Endometrial microvascular endothelial cells (primary cell): ENCODE data around the gene AP2A2. TPM values are rescaled to one million over a fixed set of nuclear protein-coding genes. Genes with fewer than 3 reads are reported as not detected.
"Not testable (repeated sequence)": the region's sequence is repeated elsewhere in the genome, so short reads cannot be mapped to it uniquely, and the experiment has no call there.

Experiments
- in situ Hi-C: cut with HindIII; loops from 2 replicates; pipeline ENCODE4 v1.10.0; 2017; ENCODE audit warnings: low sequenced_read_pairs, low pct_unique_long_range_greater_than_20kb; ENCODE audit errors: inconsistent ontology term
- total RNA-seq: library from RNA; depleted of rRNA; stranded (reverse); fragments of >200 nt; gene quantifications from one replicate; pipeline ENCODE4 v1.2.3, GENCODE V29; 2015; ENCODE audit errors: inconsistent ontology term

Gene AP2A2
- total RNA-seq, 1 donor from 2014 or later: 66.6 TPM

DNA sequence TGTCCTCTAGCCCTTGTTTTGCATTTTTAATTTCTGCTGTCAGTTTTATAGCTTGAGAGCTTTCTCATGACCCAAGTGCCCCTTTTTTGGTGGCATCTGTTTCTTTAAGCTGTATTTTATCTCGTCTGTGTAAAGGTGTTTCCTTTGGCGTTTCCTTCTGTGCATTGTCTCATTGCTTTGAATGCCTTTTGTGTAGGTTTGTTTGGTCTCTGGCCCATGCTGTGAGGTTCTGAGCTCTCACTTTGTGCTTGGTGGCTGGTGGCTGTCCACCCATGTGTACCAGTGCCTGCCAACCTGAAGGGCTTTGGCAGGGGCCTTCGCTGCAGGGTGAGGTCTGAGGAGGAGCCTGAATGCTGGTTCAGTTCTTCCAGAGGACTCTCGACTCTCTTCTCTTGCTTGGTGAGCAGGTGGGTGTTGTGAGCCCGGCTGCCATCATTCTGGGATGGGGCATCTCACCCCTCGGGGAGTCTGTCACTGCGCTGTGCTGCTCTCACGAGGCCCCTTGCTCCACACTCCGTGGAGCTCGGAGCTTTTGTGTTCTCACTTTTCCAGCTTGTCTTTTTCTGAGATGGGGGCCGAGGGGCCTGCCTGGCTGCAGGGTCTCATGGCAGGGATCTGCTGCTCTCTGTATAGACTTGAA, 14.9 kb downstream of the AP2A2 start:
- in situ Hi-C loops: no loop called here

DNA sequence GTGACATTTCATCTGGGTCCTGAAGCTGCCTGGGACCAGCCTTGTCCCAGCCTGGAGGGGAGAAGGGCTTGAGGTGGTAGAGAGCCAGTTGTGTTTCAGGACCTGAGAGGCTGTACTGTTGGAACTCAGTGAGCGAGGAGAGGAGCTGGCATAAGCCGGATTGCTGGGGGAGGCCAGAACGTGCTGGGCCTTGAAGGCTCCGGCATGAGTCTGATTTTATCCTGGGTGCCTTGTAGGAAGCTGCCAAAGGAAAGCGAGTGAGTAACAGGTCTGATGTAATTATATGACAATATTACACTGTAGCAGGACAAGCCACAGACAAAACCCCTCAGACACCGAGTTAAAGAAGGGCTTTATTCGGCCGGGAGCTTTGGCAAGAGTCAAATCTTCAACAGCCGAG, 17.2 kb downstream of the AP2A2 start:
- in situ Hi-C loops: no loop called here

DNA sequence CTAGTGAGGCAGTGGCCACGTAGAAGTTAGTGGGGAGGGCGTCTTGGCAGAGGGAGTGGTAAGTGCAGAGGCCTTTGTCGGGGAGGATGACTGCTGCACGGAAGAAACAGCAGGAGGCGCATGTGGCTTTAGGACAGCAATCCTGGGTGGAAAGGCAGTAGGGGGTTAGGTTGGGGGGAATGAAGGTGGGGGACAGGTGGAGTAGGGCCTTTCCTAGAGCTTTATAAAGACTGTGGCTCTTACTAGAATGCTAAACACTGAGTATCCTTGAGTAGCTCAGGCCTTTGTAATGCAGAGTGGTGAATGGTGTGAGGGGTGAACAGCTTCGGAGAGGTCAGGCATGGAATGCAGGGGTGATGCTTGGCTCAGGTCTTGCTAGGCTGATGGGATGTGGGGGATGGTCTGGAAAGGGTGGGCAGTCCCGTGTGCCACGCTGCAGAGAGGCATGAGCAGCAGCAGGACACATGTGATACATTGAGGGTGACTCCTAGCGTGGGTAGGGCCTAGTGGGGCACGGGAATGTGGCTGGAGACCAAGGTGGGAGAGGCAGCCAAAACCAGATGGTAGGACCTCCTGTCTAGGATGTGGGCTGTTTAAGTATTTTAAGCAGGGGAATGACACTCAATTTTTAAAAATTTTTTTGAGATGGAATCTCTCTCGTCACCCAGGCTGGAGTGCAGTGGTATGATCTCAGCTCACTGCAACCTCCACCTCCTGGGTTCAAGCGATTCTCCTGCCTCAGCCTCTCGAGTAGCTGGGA, 19.2 kb downstream of the AP2A2 start:
- in situ Hi-C loops: no loop called here

DNA sequence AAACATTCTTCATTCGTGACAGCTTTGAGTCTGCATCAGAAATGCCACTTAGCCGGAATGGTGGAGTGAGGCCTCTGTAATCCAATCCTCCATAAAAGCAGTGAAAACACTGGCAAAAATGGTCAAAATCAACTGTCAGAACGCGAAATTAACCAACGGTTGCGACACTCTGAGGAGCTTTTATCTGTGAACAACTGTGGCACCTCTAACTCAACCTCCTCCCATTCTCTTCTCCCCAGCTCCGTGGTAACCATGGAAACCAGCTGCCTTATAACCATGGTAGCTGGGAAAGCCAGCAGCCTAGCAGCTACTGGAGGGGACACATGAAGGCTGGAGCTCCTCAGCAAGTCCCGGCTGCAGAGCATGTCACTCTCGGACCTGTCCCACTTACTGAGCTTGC, 20.3 kb downstream of the AP2A2 start:
- in situ Hi-C loops: no loop called here

DNA sequence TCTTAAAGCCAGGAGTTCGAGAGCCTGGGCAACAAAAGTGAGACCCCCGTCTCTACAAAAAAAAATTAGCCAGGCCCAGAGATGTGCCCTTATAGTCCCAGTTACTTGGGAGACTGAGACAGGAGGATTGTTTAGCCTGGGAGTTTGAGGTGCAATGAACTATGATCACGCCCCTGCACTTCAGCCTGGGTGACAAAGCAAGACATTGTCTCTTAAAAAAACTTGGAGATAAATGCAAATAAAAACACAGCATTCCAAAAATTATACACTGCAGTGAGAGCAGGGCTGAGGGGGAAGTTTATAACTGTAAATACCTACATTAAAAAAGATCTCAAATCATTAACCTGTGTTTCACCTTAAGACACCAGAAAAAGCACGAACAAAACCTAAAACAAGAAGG, 22.1 kb downstream of the AP2A2 start:
- in situ Hi-C loops: no loop called here

DNA sequence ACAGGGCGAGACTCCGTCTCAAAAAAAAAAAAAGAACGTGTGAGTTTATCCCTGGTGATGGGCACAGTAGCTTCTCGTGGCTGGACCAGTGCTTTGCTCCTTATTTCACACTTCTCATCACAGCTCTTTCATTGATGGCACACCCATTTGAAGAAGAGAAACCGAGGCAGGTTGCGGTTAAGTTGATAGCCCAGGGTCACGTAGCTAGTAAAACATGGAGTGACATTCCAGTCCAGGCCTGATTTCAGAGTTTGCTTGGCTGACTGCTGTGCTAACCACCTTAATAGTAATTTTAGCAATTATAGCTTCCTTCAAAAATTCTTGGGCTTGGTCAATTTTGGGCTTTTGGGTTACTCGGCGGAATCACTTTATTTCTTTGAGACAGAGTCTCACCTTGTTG, 25.8 kb downstream of the AP2A2 start:
- in situ Hi-C loops: no loop called here

DNA sequence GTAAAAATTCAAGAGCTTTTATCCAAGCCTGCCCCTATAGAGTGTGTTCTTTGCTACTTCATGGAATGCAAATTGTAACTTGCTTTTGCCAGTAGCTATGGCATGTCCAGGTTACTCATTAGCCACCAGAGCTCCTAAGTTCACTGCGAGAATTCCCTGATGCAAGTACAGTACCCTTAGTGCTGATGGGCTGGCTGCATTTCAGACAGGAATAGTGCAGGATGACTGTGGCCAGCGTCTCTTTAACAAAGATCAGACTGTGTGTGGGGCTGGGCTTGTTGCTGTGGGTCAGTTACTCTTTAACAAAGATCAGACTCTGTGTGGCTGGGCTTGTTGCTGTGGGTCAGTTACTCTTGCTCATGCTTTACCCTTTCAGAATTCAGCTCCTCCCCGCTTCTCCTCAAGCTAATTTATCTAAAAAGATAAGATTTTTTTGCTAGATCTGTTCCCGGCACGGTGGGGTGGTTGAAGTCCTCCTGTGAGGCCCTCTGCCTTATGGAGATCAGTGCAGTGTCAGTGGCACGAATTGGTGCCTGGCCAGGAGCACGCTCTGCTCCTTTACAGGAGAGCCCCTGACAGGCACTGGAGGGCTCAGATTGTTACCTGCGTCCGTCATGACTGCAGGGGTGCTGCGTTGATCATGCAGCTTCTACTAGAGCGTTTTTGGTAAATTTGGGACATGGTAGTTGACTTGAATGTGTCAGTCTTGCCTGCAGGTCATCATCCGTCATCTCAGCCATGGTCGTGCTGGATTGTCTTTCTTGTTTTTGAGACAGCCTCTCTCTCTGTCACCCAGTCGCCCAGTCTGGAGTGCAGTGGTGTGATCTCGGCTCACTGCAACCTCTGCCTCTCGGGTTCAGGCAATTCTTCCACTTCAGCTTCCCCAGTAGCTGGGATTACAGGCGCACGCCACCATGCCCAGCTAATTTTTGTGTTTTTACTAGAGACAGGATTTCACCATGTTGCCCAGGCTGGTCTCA, 27.0 kb downstream of the AP2A2 start:
- in situ Hi-C loops: no loop called here

DNA sequence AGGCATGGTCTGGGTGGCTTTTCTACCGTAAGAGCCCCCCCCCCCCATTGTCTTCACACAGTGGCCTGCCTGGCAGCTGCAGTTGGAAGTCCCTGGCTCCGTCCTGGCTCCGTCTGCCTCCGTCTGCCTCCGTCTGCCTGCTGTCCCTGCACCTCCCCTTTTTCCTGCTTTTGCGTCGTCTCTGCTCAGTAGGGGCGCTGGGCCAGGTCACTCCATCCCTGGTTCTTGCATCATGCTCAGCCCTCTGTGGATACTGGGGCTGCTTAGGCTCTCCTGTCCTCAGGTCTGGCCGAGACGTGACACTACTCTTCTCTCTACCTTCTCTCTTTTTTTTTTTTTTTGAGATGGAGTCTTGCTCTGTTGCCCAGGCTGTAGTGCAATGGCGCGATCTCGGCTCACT, 27.8 kb downstream of the AP2A2 start:
- in situ Hi-C loops: no loop called here

DNA sequence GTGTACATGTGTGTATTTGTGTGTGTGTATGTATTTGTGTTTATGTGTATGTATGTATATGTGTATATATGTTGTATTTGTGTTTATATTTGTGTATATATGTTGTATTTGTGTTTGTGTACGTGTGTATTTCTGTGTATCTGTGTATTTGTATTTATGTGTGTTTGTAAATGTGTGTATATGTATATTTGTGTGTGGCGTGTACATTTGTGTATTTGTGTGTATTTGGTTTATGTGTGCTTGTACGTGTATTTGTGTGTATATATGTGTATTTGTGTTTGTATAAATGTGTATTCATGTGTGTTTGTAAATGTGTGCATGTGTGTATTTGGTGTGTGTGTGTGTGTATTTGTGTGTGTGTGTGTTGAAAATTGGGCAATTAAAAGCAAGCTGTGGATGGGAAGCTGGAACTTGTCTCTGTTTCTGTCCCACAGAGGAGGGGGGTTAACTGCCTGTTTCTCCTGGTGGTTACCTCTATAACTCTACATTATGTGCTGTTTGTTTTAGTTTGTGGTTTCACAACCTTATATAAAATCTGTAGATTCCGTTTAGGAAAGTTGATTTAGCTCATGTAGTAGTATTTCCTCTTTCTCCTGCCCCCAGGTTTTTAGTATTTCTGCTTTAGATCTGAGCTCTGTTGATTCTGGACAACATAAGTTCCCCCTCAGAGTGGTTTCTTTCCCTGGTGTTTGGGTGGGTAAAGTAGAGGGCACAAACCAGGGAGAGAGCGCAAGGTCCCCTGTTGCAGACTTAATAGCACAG, 28.9 kb downstream of the AP2A2 start:
- in situ Hi-C loops: no loop called here

DNA sequence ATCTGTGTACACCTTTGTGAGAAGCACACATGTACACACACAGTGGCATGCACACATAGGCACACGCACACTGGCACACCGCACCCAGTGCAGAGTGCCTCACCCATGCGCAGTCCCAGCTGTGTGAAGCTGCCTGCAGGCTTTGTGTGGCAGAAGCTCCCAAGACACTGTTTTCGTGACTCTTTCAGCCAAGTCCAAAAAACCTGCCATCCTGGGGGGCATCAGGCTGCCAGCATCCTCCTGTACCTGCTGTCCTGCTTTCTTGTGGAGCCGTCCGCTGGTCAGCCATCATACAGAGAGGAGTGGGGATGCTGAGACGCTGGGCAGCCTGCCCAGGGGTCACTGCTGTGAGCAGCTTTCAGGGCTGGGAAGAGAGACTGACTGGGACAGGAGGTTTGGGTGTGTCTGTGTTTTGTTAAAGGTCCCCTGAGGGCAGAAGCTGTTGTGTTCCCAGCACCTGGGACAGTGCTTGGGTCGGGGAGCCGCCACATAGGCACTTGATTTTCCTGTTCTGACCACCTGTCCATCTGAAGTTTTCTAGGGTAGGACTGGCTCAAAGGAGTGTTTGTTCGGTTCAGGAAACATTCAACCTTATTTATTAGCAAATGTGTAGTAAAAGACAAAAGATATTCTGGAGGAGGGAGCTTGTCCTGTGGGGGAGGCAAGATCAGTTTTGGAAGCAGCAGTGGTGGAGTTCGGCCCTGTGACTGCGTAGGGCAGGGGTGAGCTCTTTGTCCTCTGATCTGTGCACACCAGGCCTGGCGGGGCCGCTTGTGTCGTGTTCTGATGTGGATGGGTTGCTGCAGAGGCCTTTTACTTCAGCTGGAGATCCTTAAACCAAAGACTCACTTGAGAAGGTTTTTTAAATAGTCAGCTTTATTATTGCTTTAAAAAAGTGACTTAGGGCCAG, 29.7 kb downstream of the AP2A2 start:
- in situ Hi-C loops: no loop called here

DNA sequence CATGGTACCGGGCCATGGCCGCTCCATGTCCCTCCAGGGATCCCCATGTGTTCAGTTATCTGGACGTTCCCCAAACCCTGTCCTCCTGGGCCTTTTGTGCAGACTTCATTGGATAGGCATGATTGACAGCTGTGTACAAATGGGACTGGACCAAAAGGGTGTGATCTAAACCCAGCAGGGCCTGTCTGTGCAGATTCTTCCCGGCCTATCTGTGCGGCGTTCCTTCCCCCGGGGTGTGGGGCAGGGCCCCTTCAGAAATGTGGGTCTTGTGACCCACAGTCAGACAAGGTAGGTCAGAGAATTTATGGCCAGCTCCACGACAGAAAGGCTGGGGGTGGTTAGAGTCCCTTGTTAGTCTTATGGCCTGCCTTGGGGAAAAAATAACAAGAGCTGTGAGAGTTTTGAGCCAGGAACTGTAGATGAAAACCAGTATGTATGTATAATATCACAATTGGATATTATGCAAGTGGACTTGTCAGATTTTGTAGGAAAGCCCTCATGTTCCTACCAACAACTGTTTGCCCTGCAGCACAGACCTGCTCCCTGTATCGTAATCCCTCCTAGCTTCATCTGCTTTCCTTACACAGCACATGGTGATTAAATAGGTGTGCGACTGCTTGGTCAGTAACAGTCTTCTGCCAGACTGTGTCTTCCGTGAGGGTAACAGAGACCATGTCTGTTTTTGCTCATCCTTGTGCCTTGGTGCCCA, 31.7 kb downstream of the AP2A2 start:
- in situ Hi-C loops: no loop called here

DNA sequence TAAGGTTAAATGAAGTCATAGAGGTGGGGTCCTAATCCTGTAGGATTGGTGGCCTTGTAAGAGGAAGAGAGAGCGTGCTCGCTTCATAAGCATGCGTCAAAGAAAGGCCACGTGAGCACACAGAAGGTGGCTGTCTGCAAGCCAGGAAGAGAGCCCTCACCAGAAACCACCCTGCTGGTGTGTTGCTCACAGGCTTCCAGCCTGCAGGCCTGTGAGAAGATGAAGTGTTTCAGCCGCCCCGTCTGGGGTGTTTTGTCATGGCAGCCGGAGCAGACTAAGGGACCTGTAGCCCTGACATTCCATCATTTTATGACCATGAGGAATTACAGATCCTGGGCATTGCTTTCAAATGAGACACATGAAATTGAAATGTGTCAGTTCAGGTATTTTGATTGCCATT, 32.4 kb downstream of the AP2A2 start:
- in situ Hi-C loops: no loop called here

DNA sequence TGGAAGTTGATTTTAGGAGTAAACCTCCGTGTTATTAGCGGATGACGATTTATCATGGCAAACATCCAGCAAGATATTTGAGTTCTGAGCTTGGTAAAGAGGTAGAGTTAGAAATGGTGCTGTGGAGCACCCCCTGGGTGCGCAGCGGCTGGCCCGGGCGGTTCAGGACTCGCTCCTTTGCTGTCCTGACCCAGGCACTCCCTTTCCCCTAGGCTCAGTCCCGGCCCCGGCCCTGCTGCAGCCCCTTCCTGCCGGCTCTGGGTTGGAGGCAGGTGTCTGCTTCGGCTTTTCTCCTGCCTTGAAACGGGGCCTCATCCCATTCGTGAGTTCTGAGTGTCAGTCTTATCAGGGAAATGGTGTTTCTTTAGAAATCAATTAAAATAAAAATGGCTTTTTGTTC, 33.4 kb downstream of the AP2A2 start:
- in situ Hi-C loops: no loop called here

DNA sequence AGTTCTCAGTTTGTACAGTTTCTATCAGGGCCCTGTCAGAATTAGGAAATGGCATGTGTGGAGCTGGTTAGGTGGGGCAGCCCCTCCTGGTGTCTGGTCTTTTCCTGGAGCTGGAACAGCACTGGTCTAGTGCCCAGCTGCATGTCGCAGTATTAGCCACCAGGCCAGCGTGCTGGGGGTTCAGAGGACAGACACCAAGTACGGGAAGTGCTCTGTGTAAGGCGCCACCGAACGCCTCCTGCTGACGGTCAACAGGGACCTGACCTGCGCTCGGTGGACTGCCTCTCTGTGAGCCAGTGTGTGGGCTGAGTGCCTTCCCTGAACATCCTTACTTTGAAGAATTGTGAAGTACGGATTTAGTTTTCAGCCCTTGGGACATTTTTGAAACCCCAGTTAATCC, 33.9 kb downstream of the AP2A2 start:
- in situ Hi-C loops: no loop called here

DNA sequence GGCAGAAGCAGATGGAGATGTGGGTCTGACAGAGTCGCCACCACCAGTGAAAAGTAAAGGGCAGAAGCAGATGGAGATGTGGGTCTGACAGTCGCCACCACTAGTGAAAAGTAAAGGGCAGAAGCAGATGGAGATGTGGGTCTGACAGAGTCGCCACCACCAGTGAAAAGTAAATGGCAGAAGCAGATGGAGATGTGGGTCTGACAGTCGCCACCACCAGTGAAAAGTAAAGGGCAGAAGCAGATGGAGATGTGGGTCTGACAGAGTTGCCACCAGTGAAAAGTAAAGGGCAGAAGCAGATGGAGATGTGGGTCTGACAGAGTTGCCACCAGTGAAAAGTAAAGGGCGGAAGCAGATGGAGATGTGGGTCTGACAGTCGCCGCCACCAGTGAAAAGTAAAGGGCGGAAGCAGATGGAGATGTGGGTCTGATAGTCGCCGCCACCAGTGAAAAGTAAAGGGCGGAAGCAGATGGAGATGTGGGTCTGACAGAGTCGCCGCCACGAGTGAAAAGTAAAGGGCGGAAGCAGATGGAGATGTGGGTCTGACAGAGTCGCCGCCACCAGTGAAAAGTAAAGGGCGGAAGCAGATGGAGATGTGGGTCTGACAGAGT, 35.7 kb downstream of the AP2A2 start:
- in situ Hi-C loops: not testable (repeated sequence)

DNA sequence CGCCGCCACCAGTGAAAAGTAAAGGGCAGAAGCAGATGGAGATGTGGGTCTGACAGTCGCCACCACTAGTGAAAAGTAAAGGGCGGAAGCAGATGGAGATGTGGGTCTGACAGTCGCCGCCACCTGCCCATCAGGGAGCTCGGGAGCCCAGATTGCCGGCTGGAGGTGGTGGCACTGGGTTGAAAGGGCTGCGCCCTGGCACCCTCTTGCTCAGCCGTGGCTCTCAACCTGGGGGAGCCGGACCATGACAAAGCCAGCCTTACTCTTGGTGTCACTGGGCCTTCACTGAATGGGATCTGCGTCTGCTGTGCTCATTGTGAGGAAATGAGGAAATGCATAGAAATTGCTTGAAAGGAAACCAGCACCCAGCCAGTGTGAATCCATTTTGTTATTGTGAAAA, 36.3 kb downstream of the AP2A2 start:
- in situ Hi-C loops: no loop called here

DNA sequence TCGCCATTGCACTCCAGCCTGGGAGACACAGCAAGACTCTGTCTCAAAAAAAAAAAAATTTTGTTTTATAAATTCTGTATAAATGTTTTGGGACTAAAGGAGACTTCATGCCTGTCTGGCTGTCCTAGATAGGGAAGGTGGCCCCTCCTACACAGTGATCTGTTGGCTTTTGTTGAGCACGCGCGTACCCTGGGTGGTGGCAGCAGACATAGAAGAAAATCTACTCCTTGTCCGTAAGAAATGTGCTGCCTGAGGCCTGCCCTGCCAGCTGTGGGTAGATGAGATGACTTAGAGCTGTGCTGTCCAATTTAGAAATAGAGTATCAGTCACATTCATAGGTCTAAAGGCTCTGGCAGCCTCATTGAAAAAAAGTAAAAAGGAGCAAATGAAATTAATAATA, 37.0 kb downstream of the AP2A2 start:
- in situ Hi-C loops: no loop called here
